K562 (cell line): Measurements from ENCODE around the gene CREB3L2.

Source experiments
- BRF2 ChIP-seq: IDR thresholded peaks from 3 replicates; pipeline ENCODE4 v1.6.1; 2011; ENCODE audit warnings: borderline replicate concordance, mild to moderate bottlenecking; ENCODE audit not compliant: insufficient read length, insufficient read depth
- MTA2 ChIP-seq: fragments of 450-650 bp; IDR thresholded peaks from 2 replicates; pipeline ENCODE4 v1.6.1; 2016; ENCODE audit warnings: low read depth

GRCh38 chr7:137825489-137825888 lies 176.4 kb downstream of the CREB3L2 start:
- TF ChIP-seq BRF2: no peak
- TF ChIP-seq MTA2: no peak
